SH-SY5Y (cell line): ENCODE data around the gene CPXM1.

ENCODE experiments used
- GATA2 ChIP-seq: IDR thresholded peaks from 2 replicates; pipeline ENCODE4 v1.6.1; 2011; ENCODE audit warnings: mild to moderate bottlenecking, low read depth, low read length
- GATA3 ChIP-seq: IDR thresholded peaks from 2 replicates; pipeline ENCODE4 v1.6.1; 2011; ENCODE audit warnings: low read depth, mild to moderate bottlenecking, low read length, moderate library complexity

CPXM1 gene

GRCh38 chr20:2753461-2754040 is 46.9 kb downstream of the CPXM1 start:
- TF ChIP-seq GATA3 (no peak), GATA2 (no peak)

DNA sequence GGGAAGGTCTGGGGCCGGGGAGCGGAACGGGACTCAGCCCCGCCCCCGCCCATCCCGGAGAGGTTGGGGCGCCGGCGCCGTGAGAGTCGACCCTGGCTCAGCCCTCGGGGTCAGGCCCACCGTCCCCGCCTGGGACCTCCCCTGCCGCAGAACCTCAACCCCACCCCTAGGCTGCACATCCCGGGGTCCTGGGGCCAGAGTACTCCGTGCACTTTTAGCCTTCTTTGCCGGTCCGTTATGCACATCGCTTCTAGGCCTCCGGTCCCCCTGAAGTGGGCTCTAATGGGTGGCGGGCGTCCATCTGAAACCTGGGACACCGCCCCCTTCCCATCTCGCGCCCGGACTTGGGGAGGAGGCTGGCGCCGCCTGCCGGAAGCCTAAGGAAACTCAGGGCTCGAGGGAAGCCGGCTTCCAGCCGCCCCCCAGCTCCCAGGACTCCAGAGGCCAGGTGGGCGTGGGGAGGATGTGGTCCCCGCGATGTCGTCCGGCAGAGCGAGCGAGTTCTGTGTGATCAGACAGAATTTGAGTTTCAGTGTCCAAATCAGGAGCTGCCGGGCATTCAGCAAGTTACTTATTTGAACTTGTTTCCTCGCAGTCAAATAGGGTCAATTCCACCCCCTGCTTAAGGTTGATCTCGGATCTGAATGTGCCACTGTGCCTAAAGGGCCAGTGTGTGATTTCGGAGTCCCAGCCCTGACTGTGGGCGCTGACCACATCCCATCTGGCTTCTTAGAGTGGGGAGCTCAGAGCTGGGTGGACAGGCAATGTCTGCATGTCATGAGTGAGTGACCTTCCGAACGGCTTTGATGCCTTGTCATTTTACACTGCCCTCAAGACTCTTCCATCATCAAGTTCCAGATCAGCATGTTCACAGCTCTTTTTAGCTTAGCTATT is 47.6 kb downstream of the CPXM1 start:
- TF ChIP-seq GATA2: no peak
- no peak for TF ChIP-seq GATA3

- TF ChIP-seq GATA3 (no peak), GATA2 (no peak)
Measured at GRCh38 chr20:2751878-2752566, 48.4 kb downstream of the CPXM1 start.

- TF ChIP-seq GATA2: no peak
- no peak for TF ChIP-seq GATA3
Measured at GRCh38 chr20:2751347-2751877, 49.0 kb downstream of the CPXM1 start.

DNA sequence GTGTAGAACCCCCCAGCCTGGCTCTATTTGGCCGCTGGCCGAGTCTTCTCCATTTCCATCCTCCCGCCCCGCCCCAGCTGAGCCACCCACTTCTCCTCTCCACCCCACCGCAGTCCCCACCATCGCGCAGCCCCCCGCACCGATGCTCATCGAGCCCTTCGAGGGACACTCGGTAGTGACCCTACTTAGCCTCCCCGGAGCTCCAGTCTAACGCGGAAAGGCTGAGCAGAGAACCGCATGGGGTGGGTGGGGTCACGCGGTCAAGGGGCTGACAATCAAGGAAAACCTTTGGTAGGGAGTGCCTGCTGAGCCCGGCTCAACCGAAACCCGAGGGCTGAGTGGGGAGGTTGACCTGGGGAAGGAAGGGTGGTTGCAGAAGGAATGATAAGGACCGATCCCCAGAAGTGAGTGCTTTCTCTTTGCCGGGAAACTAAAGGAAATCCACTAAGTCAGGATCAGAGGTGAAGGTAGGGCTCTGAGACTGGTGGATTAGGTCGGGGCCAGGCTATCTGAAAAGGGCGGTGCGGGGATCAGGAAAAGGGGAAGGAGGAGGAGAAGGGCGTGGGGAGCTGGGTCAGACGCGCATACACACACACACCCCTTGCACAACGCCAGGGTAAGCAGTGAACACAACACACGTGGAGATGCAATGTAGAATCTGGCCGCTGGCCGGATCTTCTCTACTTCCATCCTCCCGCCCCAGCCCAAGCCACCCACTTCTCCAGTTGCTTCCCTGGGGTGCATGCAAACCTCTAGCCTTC is 49.8 kb downstream of the CPXM1 start:
- TF ChIP-seq GATA3 (no peak), GATA2 (no peak)

GRCh38 chr20:2749951-2750490 is 50.4 kb downstream of the CPXM1 start:
- TF ChIP-seq GATA2 (no peak), GATA3 (no peak)

DNA sequence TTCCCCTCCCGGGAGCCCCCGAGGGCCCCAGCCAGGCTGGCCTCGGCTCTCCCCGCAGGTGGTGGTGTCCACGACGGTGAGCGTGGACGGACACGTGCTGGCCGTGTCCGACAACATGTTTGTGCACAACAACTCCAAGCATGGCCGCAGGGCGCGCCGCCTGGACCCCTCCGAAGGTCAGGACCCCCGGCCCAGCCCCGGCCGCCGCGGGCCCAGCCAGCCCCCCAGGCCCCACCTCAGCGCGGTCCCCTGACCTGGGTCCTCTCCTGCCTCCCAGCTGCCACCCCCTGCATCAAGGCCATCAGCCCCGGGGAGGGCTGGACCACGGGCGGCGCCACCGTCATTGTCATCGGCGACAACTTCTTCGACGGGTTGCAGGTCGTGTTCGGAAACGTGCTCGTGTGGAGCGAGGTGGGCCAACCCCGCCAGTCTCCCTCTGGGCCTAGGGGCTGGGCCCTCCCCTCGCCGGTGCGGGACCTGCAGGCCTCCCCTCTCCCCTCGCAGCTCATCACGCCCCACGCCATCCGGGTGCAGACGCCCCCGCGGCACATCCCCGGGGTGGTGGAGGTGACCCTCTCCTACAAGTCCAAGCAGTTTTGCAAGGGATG is 51.0 kb downstream of the CPXM1 start:
- no peak for TF ChIP-seq GATA2
- TF ChIP-seq GATA3: no peak

- TF ChIP-seq GATA3: no peak
- no peak for TF ChIP-seq GATA2
Measured at GRCh38 chr20:2748551-2749342, 51.7 kb downstream of the CPXM1 start.

- no peak for TF ChIP-seq GATA2
- TF ChIP-seq GATA3: no peak
Measured at GRCh38 chr20:2747676-2748235, 52.7 kb downstream of the CPXM1 start.

GRCh38 chr20:2746636-2747265 is 53.7 kb downstream of the CPXM1 start:
- no peak for TF ChIP-seq GATA2
- no peak for TF ChIP-seq GATA3

DNA sequence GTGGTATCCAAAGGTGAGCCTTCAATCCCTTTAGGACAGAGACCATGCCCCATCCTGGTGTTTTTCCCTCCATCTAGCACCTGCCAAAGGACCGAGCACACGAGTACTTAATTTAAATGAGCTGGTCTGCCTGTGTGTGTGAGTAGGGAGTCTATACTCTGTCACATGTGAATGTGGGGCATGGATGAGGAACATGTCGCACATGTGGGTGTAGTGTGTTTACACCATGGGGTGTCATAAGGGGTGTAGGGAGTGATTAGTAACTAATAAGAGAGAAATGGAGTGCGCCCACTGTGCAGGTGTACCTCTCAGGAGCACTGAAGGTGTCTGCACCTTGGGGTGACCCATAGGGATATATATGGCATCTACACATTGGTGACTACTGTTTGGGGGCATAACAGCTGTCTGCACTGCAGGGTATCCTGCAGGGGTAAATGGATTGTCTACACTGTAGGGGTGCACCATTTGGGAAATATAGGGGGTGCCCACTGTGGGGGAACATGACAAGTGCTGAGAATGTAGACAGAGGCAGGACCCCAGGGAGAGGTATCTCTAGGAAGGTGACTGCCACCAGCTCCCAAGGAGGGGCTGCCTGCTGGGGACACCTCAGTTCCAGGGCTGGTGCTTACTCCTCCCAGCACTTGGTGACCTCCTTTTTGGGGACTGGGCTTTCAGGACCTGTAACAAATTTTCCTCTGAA is 54.3 kb downstream of the CPXM1 start:
- TF ChIP-seq GATA2: no peak
- no peak for TF ChIP-seq GATA3
